WERI-Rb-1 (cell line): ENCODE results near the gene HSPB7.

Source experiments
- DNase-seq: peaks from one replicate; pipeline ENCODE4 v3.0.0-alpha.2; 2020
- H3K27ac ChIP-seq: fragments of 250-450 bp; sonication (Bioruptor Pico); 2 replicates; pipeline ENCODE4 v1.5.1; 2020; ENCODE audit warnings: mild to moderate bottlenecking, moderate library complexity
- H3K27me3 ChIP-seq: fragments of 250-450 bp; sonication (Bioruptor Pico); 2 replicates; pipeline ENCODE4 v1.5.1; 2021; ENCODE audit warnings: mild to moderate bottlenecking, low read depth, moderate library complexity; ENCODE audit not compliant: insufficient read depth, severe bottlenecking
- H3K36me3 ChIP-seq: fragments of 250-450 bp; sonication (Bioruptor Pico); 2 replicates; pipeline ENCODE4 v1.5.1; 2020; ENCODE audit warnings: mild to moderate bottlenecking, moderate library complexity
- H3K4me3 ChIP-seq: 2 replicates; pipeline ENCODE4 v1.5.1; 2011; ENCODE audit warnings: low read depth, mild to moderate bottlenecking, control low read depth, low read length
- H3K9me3 ChIP-seq: fragments of 250-450 bp; sonication (Bioruptor Pico); 2 replicates; pipeline ENCODE4 v1.5.1; 2021; ENCODE audit warnings: mild to moderate bottlenecking, moderate library complexity; ENCODE audit not compliant: severe bottlenecking
- CTCF ChIP-seq: IDR thresholded peaks from 2 replicates; pipeline ENCODE4 v1.5.1; 2011; ENCODE audit warnings: low read depth, mild to moderate bottlenecking, control low read depth, inconsistent platforms, low read length

HSPB7 gene

GRCh38 chr1:15966081-15966955 lies 51.5 kb downstream of the HSPB7 start:
- Histone ChIP-seq H3K36me3 (peaks cover 24% of the 10 kb centered on the region), H3K9me3 (no peaks in the 10 kb centered on the region), H3K27me3 (no peaks in the 10 kb centered on the region), H3K27ac (no peak overlapping the region), H3K4me3 (no peak overlapping the region)
- DNase-seq: no peak
- TF ChIP-seq CTCF: no peak

DNA sequence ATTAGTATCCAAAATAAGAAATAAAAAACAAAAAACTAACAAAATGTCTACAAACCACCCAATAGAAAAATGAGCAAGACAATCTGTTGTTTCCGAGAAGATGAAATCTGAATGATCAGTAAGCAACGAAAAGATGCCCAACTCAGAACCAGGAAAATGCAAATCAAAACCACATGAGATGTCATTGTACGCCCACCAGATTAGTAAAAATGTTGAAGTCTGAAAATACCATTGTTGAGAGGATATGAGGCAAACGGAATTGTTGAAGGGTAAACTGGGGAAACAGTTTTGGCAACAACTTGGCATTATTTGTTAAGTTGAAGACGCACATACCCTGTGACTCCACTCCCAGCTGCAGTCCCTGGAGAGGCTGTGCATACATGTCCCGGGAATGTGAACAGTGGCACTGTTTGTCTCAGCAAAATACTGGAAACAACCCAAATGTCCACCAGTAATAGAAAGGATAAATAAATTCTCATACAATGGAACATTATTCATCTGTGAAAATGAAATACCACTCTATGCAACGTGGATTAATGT lies 52.5 kb downstream of the HSPB7 start:
- Histone ChIP-seq H3K9me3 (no peaks in the 10 kb centered on the region), H3K36me3 (peaks cover 26% of the 10 kb centered on the region), H3K27ac (no peak overlapping the region), H3K27me3 (no peaks in the 10 kb centered on the region), H3K4me3 (no peak overlapping the region)
- no peak for DNase-seq
- TF ChIP-seq CTCF: no peak
